ES-I3 (cell line): ENCODE data around the gene GRHL3.

Experiments used
- H3K36me3 ChIP-seq: 2 replicates; pipeline ENCODE4 v1.6.1; 2013; ENCODE audit warnings: mild to moderate bottlenecking, low read length, control low read depth, moderate library complexity; ENCODE audit not compliant: insufficient read depth
- H3K4me1 ChIP-seq: 2 replicates; pipeline ENCODE4 v1.6.1; 2013; ENCODE audit warnings: mild to moderate bottlenecking, control low read depth, low read length; ENCODE audit not compliant: insufficient read depth
- H3K9ac ChIP-seq: 2 replicates; pipeline ENCODE4 v1.6.1; 2013; ENCODE audit warnings: low read depth, mild to moderate bottlenecking, low read length, moderate library complexity
- H3K9me3 ChIP-seq: 2 replicates; pipeline ENCODE4 v1.6.1; 2013; ENCODE audit warnings: mild to moderate bottlenecking, low read length, moderate library complexity; ENCODE audit not compliant: control insufficient read depth, insufficient read depth

The GRHL3 gene

GRCh38 chr1:24373044-24373443 lies 53.9 kb downstream of the GRHL3 start:
- Histone ChIP-seq H3K4me1 (peaks cover 11% of the 10 kb centered on the region), H3K9me3 (no peaks in the 10 kb centered on the region), H3K9ac (no peak overlapping the region), H3K36me3 (no peaks in the 10 kb centered on the region)

- no peaks in the 10 kb centered on the region for H3K9me3 ChIP-seq
- H3K4me1 ChIP-seq: peaks cover 11% of the 10 kb centered on the region
- no peak overlapping the region for H3K9ac ChIP-seq
- no peaks in the 10 kb centered on the region for H3K36me3 ChIP-seq
Measured at GRCh38 chr1:24373710-24374109, 54.6 kb downstream of the GRHL3 start.

- H3K36me3 ChIP-seq: no peaks in the 10 kb centered on the region
- H3K4me1 ChIP-seq: peaks cover 11% of the 10 kb centered on the region
- H3K9me3 ChIP-seq: no peaks in the 10 kb centered on the region
- no peak overlapping the region for H3K9ac ChIP-seq
Measured at GRCh38 chr1:24374891-24375786, 56.0 kb downstream of the GRHL3 start.

DNA sequence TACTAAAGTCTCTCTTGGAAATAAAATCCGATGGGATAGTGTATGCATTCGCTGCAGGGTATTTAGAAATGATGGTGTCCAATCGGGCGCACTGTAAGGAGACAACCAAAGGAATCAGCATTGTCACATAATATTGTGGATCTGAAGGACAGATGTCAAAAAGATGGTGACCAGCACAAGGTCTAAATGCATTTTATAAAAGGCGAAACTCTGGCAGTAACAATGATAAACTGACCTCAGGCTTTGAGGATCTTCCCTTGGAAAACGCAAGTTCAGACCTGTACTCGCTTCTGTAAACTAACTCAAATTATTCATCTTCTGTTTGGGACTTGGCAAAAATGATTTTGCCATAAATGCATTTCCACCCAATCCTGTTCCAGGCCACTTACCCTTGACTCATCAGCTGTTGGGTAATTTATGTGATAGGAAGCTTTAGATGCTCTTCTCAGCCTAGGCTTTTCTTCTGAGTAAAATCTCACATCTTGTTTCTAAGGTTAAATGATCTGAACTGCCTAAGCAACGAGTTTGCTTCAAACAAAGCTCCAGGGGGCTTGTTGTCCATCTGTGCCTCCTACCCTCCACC lies 60.7 kb downstream of the GRHL3 start:
- Histone ChIP-seq H3K4me1 (peaks cover 10% of the 10 kb centered on the region), H3K9me3 (no peaks in the 10 kb centered on the region), H3K9ac (no peak overlapping the region), H3K36me3 (no peaks in the 10 kb centered on the region)

- Histone ChIP-seq H3K9me3 (no peaks in the 10 kb centered on the region), H3K9ac (no peak overlapping the region), H3K4me1 (peaks cover 4% of the 10 kb centered on the region), H3K36me3 (no peaks in the 10 kb centered on the region)
Measured at GRCh38 chr1:24380508-24380907, 61.4 kb downstream of the GRHL3 start.

GRCh38 chr1:24381256-24381655 lies 62.1 kb downstream of the GRHL3 start:
- Histone ChIP-seq H3K4me1 (no peaks in the 10 kb centered on the region), H3K9me3 (no peaks in the 10 kb centered on the region), H3K36me3 (no peaks in the 10 kb centered on the region), H3K9ac (no peak overlapping the region)

- Histone ChIP-seq H3K36me3 (no peaks in the 10 kb centered on the region), H3K4me1 (no peaks in the 10 kb centered on the region), H3K9ac (no peak overlapping the region), H3K9me3 (no peaks in the 10 kb centered on the region)
Measured at GRCh38 chr1:24382165-24382577, 63.0 kb downstream of the GRHL3 start.

DNA sequence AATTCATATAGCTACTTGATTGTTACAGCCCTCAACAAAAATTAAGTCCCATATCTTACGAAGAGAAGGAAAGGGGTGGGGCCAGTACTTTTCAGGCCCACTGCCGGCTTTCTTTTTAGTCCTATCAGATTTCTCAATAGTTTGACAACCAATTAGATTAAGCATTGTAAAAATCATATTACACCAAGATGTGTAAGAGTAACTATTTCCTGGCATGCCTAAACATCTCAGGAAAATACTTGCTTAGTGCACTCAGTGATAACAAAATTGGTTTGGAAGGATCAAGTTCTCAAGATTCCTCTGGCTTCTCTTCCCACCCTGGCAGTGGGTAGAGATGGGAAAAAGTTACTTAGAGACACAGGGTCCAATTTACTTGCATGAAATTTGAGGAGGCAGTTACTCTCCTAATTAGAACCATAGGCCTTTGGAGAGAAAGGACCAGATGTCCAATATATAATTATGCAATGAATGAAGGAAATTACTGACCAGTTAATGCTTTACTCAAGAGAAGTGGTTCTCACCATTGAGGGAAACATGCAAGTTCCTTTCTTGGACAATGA lies 64.3 kb downstream of the GRHL3 start:
- Histone ChIP-seq H3K9ac (no peak overlapping the region), H3K4me1 (no peaks in the 10 kb centered on the region)

GRCh38 chr1:24384251-24385090 lies 65.3 kb downstream of the GRHL3 start:
- H3K9ac ChIP-seq: no peak overlapping the region
- no peaks in the 10 kb centered on the region for H3K4me1 ChIP-seq
- no peaks in the 10 kb centered on the region for H3K9me3 ChIP-seq
- no peaks in the 10 kb centered on the region for H3K36me3 ChIP-seq

More for the DNA sequence above, 64.3 kb downstream of the GRHL3 start:
- H3K9me3 ChIP-seq: no peaks in the 10 kb centered on the region
- no peaks in the 10 kb centered on the region for H3K36me3 ChIP-seq

DNA sequence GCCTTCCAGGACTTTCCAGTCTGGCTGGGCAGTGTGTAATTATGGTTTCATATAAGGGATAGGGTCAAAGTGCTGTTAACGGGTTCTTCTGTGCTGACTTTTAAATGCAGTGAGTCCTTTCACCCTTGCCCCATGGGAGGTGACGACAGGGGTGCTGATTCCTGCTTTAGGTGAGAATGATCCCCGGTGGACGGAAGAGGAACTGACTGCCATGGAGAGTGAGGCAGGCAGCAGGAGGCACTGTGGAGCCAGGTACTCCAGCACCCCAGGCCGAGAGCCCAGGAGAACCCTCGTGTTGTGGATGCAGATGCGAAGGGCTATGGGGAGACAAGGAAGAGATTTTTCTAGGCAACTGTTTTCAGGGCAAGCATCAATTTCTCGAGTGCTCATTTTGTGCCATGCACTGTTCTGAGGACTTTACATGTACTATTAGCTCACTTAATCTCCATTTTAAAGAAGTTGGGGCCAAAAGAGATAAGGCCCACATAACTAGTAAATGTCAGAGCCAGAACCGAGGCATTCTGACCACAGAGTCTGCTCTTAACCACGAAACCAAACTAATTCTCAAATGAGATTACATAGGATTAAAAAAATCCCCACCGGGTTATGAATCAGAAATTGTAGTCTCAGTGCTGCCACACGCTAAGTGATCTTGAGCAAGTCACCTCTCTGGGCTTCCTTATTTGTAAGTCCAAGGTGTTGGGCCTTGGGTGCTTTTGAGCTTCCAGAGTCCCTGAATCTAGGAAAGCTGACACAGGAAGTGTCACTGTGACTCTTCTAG lies 66.2 kb downstream of the GRHL3 start:
- H3K9me3 ChIP-seq: no peaks in the 10 kb centered on the region
- H3K36me3 ChIP-seq: no peaks in the 10 kb centered on the region
- H3K4me1 ChIP-seq: no peaks in the 10 kb centered on the region
- H3K9ac ChIP-seq: no peak overlapping the region

DNA sequence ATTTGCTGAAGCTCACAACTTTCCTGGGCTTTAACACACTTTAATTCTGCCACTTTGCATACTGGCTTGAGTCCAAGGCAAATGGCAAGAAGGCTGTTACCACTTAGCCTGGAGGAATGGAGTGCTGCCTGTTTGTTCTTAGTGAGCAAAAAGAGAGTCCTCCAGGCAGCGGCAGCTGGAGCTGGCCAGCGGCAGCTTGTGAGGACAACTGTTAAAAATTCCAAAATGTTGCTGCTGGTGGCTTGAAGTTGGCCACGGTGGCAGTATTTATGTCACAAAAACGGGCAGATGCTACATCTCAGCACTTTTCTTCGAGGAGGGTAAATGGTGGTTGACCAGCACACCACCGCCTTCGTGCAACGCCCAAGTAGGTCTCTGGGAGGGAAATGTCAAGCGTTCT lies 67.1 kb downstream of the GRHL3 start:
- H3K9ac ChIP-seq: no peak overlapping the region; the same call in 1 of the 2 replicates
- no peaks in the 10 kb centered on the region for H3K9me3 ChIP-seq
- no peaks in the 10 kb centered on the region for H3K36me3 ChIP-seq
- no peaks in the 10 kb centered on the region for H3K4me1 ChIP-seq

GRCh38 chr1:24386931-24387330 lies 67.8 kb downstream of the GRHL3 start:
- Histone ChIP-seq H3K36me3 (no peaks in the 10 kb centered on the region), H3K4me1 (peaks cover 1% of the 10 kb centered on the region; the same call in 1 of the 2 replicates), H3K9ac (no peak overlapping the region), H3K9me3 (no peaks in the 10 kb centered on the region)

DNA sequence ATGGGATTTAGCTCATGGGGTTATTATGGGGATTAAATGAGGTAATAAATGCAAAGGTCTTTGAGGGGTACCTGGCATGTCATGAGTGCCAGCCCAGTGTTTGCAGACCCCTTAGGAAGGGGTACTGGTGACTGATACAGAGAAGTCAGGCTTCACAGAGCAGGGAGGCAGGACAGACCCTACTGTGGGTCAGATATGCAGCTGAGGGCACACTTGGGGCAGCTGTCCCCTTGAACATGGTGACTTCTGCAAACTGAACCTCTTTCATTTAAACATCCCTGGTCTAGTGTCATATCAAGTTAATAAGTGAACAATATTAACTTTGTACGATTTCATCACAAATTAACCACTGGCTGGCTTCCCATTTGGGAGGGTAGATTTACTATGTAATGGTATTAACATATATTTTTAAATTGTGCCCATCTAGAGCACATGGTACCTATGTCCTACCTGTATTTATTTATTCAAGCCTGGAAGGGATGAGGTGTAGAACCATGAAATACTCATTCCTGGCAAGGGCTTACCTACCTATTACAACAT lies 68.5 kb downstream of the GRHL3 start:
- Histone ChIP-seq H3K4me1 (peaks cover 7% of the 10 kb centered on the region), H3K9me3 (no peaks in the 10 kb centered on the region), H3K36me3 (no peaks in the 10 kb centered on the region), H3K9ac (no peak overlapping the region)
